ENCODE results near the gene LAMA2. TPM values are rescaled to one million over a fixed set of nuclear protein-coding genes. Genes with fewer than 3 reads are reported as not detected.

The LAMA2 gene
- total RNA-seq (2014; rRNA removed; shearing (Covaris generic)): 3.7 and 4.3 TPM in 2 replicates

GRCh38 chr6:128882991-128883611 is at the start of gene LAMA2:
Gene LAMA2 (plus strand): TSS chr6:128883138. CDS start chr6:128883246, 108 bp downstream.
- DNase-seq (ENCODE audit: low spot score): peak; percentile 60

DNA sequence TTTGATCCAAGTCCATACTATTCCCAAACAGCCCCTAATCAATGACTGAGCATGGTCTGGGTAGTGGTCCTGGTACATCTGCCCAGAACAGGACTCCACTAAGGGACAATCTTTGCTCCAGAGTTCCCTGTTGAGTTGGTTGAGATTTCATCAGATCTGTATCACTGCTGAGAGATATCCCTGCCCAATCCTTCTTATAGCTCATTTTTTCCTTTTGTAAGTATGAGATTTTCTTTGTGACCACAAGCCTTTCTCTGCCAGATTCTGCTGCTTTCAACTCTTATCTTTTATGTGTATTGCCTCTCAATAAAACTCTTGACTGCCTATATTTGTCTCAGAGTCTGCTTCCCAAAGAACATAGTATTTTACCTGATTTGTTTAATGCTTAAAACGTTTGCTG is 46.2 kb upstream of the LAMA2 start:
- no peak for DNase-seq (ENCODE audit: low spot score)

DNA sequence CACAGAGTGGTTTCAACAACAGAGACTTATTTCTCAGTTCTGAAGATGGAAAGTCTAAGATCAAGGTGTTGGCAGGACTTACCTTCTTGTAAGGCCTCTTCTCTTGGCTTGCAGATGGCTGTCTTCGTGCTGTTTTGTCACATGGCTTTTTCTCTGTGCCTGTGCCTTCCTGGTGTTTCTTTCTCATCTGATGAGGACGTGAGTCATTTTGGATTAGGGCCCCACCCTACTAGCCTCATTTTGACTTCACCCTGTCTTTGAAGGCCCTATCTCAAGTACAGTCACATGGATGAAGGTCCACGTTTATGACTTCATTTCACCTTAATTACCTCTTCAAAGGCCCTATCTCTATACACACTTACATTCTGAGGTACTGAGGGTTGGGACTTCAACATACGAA is 41.4 kb upstream of the LAMA2 start:
- peak; percentile 18 for DNase-seq (ENCODE audit: low spot score)

GRCh38 chr6:128844598-128844997 is 38.3 kb upstream of the LAMA2 start:
- DNase-seq (ENCODE audit: low spot score): no peak

DNA sequence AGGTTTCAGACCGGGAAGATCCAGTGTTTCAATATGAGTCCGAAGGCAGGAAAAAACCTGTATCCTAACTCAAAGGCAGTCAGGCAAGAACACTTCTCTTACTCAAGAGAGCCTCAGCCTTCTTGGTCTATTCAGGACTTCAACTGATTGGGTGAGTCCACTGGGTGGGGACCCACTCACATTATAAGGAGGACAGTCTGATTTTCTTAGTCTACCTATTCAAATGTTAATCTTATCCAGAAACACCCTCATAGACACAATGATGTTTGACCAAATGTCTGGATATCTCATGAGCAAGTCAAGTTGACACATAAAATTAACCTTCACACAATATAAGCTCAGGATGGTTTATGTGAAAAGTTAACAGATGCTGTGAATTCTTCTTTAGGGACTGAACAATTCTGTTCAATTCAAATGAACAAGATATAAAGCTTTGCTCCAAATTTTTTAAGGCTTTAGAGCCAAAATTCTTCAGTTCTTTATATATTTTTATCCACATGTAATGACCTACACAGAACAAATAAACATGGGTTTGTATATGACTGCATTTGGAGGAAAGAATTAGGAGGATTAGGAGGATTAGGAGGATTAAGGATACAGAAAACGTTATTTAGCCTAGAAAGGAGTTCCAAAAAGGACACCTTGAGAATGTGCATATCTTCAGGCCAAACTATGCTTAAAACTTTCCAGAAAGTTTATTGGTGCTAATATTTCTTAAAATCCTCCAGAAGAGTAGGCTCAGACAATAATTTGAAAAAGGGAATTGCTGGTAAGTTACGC is 35.3 kb upstream of the LAMA2 start:
- no peak for DNase-seq (ENCODE audit: low spot score)

- DNase-seq (ENCODE audit: low spot score): no peak
Measured at GRCh38 chr6:128848212-128848935, 34.6 kb upstream of the LAMA2 start.

DNA sequence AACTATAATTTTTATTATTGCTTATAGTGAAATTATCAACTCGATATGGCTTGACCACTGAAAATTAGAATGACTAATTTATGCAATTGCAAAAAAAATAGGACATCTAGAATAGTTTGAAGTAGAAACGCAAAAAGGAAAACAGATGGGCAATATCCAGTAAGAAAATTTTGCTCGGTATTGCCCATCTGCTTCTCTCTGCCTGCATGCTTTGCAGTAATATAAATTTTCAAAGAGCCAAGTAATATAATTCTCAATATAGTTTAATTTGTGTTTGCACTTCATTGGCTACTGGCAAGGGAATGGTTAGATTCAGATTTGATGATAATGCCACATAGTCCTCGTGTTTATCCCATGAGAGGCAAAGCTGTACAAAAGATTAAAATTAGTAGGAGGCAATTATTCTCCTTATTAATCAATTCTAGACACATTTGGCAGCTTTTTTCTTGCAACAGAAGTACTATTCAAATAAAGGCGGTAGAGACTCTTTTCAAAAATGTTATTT is 27.3 kb upstream of the LAMA2 start:
- DNase-seq (ENCODE audit: low spot score): no peak

DNA sequence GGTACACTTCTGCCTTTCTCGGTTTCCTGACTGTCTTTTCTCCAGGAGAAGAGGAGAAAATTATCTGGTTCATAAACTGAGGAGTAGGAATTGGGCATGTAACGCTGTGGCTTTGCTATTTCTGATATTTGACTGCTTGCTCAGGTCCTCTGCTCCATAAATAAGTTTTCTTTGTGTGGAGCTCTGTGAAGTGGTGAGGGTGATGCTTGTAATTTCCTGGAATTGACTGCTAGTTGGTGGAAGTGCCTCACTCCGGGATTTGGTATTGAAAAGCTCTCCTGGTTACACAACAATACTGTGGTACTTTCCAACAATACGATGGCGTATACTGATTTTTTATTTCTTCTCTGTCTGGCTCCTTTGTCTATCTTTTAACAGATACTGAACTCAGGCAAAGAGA is 25.1 kb upstream of the LAMA2 start:
- no peak for DNase-seq (ENCODE audit: low spot score)

DNA sequence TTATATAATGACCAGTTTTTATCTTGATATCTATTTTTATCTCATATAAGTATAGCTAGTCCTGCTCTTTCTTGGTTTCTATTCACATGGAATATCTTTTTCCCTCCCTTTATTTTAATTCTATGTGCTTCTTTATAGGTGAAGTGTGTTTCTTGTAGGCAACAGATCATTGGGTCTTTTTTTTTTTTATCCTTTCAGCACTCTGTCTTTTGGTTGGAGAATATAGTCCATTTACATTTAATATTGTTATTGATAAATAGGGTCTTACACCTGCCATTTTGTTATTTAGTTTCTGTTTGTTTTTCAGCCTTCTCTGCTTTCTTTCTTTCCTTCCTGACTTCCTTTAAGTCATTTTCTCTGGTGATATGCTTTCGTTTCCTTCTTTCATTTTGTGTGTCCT is 22.2 kb upstream of the LAMA2 start:
- no peak for DNase-seq (ENCODE audit: low spot score)

- no peak for DNase-seq (ENCODE audit: low spot score)
Measured at GRCh38 chr6:128863983-128864382, 19.0 kb upstream of the LAMA2 start.

- no peak for DNase-seq (ENCODE audit: low spot score)
Measured at GRCh38 chr6:128870746-128871145, 12.2 kb upstream of the LAMA2 start.

DNA sequence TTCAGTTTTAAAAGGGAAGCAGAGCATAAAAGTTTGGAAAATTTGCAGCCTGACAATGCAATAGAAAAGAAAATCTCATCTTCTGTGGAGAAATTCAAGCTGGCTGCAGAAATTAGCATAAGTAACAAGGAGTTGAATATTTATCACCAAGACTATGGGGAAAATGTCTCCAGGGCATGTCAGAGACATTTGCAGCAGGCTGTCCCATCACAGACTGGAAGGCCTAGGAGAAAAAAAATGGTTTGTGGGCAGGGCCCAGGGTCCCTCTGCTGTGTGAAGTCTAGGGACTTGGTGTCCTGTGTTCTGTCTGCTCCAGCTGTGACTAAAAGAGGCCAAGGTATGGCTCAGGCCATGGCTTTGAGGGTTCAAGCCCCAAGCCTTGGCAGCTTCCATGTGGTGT is 8.1 kb upstream of the LAMA2 start:
- no peak for DNase-seq (ENCODE audit: low spot score)

DNA sequence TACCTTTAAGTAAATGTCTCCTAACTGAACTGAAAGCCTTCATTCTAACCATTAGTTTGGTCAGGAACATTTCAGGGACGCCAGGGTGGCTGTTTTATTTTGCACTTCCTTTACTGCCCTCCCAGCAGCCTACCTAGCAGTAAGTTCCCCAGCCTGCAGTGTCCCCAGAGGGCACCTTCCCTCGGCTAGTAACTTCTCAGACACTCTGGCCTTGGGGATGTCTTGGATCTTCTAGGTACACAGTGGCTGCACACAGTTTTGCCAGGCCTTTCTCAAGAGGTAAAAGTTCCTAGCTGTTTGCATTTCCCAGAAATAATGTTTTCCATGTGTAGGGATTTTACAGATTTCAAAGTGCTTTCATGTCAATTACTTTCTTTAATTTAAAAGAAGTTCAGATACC is 378 bp upstream of the LAMA2 start:
- peak; percentile 16 for DNase-seq (ENCODE audit: low spot score)

- DNase-seq (ENCODE audit: low spot score): no peak
Measured at GRCh38 chr6:128883906-128884305, 968 bp downstream of the LAMA2 start.

DNA sequence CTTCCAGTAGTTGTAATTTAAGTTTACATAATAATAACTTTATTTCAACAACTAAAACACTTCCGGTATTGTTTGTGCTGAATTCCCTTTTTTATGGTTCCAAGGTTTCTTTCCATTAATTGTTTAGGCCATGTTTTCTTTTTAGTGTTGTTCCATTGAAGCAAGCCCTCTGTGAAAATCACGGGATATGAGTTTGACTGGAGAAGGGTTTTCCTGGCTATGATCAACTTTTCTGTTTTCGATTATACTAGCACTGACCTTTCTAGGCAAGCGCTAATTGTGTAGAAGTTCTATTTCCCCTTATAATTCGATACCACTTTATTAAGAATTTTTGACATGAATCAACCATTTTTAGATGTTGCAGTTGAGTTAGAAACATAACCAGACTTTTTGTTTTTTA is 2.4 kb downstream of the LAMA2 start:
- DNase-seq (ENCODE audit: low spot score): no peak

DNA sequence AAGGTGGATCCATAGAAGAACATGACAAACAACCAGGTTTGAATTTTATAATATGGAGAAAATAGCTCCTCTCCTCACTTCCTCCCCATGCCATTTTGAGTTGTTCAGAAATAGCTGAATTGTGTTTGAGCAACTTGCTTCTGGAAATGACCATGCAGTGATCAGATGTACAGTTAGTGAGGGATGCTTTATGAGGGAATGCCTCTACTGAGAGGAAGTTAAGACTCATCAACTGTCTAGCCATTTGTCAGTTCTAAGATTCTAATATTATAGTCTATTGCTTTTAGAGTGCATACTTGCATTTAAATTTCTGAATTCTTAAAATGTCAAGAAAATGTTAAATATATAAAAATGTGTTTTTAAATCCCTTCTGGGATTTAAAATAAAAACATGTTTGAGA is 3.8 kb downstream of the LAMA2 start:
- DNase-seq (ENCODE audit: low spot score): no peak

GRCh38 chr6:128888444-128889175 is 5.7 kb downstream of the LAMA2 start:
- DNase-seq (ENCODE audit: low spot score): no peak

DNA sequence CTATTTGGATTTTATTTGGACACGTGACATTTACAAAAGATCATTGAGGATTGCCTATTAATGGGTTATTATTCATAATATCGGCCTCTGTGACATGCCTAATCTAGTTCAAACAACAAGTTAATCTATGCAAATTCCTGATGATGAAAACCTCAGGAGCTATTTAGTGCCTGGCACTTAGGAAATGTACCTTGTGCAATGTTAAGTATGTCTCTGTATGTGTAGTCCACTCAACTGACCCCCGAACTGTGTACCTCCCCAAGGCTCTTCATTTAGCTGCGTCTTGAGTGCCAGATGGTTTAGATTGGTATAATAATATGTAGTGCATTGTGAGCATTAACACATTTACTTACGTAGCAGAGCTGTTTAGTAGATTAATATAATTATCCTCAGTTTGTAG is 6.9 kb downstream of the LAMA2 start:
- no peak for DNase-seq (ENCODE audit: low spot score)

DNA sequence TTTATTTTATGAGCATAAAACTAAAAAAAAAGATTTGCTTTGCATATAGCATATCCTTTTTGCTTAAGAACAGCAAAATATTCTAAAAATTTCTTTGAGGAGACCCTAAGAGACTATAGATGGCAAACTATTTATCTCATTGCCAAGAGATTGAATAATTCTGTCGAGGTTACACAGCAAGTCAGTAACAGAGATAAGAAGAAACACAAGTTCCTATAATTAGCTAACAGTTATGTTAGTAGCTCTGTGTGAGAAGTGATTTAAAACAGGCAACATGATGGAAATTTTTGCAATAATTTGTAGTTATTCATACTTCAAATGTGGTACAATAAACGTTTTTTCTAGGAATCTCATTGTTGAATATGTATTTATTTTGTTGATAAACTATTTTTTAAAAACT is 9.1 kb downstream of the LAMA2 start:
- no peak for DNase-seq (ENCODE audit: low spot score)

DNA sequence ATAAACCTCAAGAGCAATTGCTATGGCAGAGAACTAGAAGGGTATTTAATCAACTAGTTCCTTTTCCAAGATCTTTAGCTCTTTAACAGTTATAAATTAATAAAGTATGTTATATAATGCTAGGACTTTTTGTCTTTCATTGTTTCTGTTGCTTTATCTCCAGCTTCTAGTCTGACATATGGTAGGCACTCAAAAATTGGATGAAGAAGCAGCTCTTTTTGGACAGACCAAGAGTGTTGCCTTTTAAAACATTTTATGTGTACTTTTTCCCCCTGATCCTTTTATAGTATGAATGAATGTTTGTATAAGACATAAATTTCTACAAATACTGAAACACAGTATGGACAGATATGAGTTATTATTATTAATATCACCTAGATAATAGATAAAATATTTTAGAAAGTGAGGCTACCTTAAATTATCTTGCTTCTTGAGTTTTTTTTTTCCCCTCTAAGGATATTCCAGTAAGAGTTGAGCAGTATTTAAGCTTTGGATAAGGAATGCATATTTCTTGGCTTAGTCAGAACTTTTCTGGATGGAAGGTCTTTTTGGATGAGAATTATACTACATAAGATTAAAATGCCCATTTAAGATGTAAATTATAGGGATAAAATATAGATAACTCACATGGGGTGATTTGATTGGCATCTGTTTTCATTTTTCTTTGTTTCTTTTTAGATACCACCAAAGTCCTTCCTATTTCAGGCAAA is 16.6 kb downstream of the LAMA2 start:
- DNase-seq (ENCODE audit: low spot score): no peak

- no peak for DNase-seq (ENCODE audit: low spot score)
Measured at GRCh38 chr6:128903715-128904114, 20.8 kb downstream of the LAMA2 start.

Measured in A172 (cell line).